HG02884 (cell line): Measurements from ENCODE around the gene DUSP11.
A peak's percentile ranks its signal among the peaks of the same experiment; 100 is the strongest.
"Not testable (repeated sequence)": the region's sequence is repeated elsewhere in the genome, so short reads cannot be mapped to it uniquely, and the experiment has no call there.

Source experiments
- ATAC-seq: cut with Tn5 transposase; IDR thresholded peaks from one replicate; pipeline ENCODE4 v1.9.1; 2021; ENCODE audit warnings: mild to moderate bottlenecking, moderate library complexity; ENCODE audit not compliant: unreplicated experiment

DUSP11 gene

GRCh38 chr2:73776381-73776780, 3.5 kb downstream of the DUSP11 start:
- ATAC-seq, result no peak

GRCh38 chr2:73772819-73773218, 7.1 kb downstream of the DUSP11 start:
- ATAC-seq, result no peak

GRCh38 chr2:73770725-73771124, 9.2 kb downstream of the DUSP11 start:
- ATAC-seq, result no peak

GRCh38 chr2:73766994-73767393, 12.9 kb downstream of the DUSP11 start:
- no peak for ATAC-seq

- ATAC-seq, result no peak
Measured at GRCh38 chr2:73766349-73766748, 13.6 kb downstream of the DUSP11 start.

- ATAC-seq, result no peak
Measured at GRCh38 chr2:73764945-73765344, 15.0 kb downstream of the DUSP11 start.

GRCh38 chr2:73762571-73762970, 17.3 kb downstream of the DUSP11 start:
- ATAC-seq, result no peak

GRCh38 chr2:73759904-73760303, 20.0 kb downstream of the DUSP11 start:
- no peak for ATAC-seq

GRCh38 chr2:73759285-73759764, 20.6 kb downstream of the DUSP11 start:
- no peak for ATAC-seq

GRCh38 chr2:73754332-73754731, 25.6 kb downstream of the DUSP11 start:
- not testable (repeated sequence) for ATAC-seq

- no peak for ATAC-seq
Measured at GRCh38 chr2:73749314-73749713, 30.6 kb downstream of the DUSP11 start.

- no peak for ATAC-seq
Measured at GRCh38 chr2:73746877-73747208, 33.1 kb downstream of the DUSP11 start.

GRCh38 chr2:73746015-73746876, 33.7 kb downstream of the DUSP11 start:
- no peak for ATAC-seq

- ATAC-seq, result no peak
Measured at GRCh38 chr2:73740767-73741166, 39.1 kb downstream of the DUSP11 start.

- no peak for ATAC-seq
Measured at GRCh38 chr2:73739101-73739500, 40.8 kb downstream of the DUSP11 start.

GRCh38 chr2:73736855-73737779, 42.8 kb downstream of the DUSP11 start, which contains the start of gene TPRKB:
Gene TPRKB, minus strand, starts transcription at chr2:73737345. Its CDS starts 2,776 bp downstream, at chr2:73734569.
- peak; percentile 97 for ATAC-seq

- no peak for ATAC-seq
Measured at GRCh38 chr2:73736378-73736777, 43.5 kb downstream of the DUSP11 start.

- ATAC-seq, result no peak
Measured at GRCh38 chr2:73730810-73731209, 49.1 kb downstream of the DUSP11 start.

- ATAC-seq, result no peak
Measured at GRCh38 chr2:73728711-73729110, 51.2 kb downstream of the DUSP11 start.

GRCh38 chr2:73728043-73728442, 51.9 kb downstream of the DUSP11 start:
- ATAC-seq, result no peak

- ATAC-seq, result not testable (repeated sequence)
Measured at GRCh38 chr2:73726657-73727056, 53.2 kb downstream of the DUSP11 start.
